IgD-negative memory B cell (primary cell): ENCODE data around the gene EXOC6. TPM values are rescaled to one million over a fixed set of nuclear protein-coding genes. Genes with fewer than 3 reads are reported as not detected.
"Not testable (repeated sequence)": the region's sequence is repeated elsewhere in the genome, so short reads cannot be mapped to it uniquely, and the experiment has no call there.

Experiments used
- H3K27ac Mint-ChIP-seq, 3 donors: one replicate each; pipeline ENCODE4 v1.8.0; 2020 to 2022; ENCODE audit warnings: mild to moderate bottlenecking in 3 of 3, mixed read lengths in 3 of 3, moderate library complexity in 1 of 3
- H3K27me3 Mint-ChIP-seq: one replicate; pipeline ENCODE4 v1.8.0; 2021; ENCODE audit warnings: mixed read lengths
- H3K36me3 Mint-ChIP-seq: one replicate; pipeline ENCODE4 v1.8.0; 2020; ENCODE audit warnings: mild to moderate bottlenecking, mixed read lengths
- H3K4me1 Mint-ChIP-seq, 3 donors: one replicate each; pipeline ENCODE4 v1.8.0; 2020 to 2022; ENCODE audit warnings: mixed read lengths in 3 of 3, mild to moderate bottlenecking in 1 of 3
- H3K4me3 Mint-ChIP-seq, 4 donors: one replicate each; pipeline ENCODE4 v1.8.0; 2020 to 2022; ENCODE audit warnings: mild to moderate bottlenecking in 4 of 4, mixed read lengths in 4 of 4, moderate library complexity in 3 of 4
- H3K9me3 Mint-ChIP-seq, 3 donors: one replicate each; pipeline ENCODE4 v1.8.0; 2020 to 2021; ENCODE audit warnings: mixed read lengths in 3 of 3, mild to moderate bottlenecking in 1 of 3
- polyA plus RNA-seq: library from polyadenylated mRNA; unstranded; fragments of 300-500 nt; fragmentation: Illumina TruSeq; gene quantifications from one replicate; pipeline ENCODE4 v1.2.3, GENCODE V29; 2021

EXOC6 gene
- polyA plus RNA-seq, 1 donor from 2014 or later = 12.4 TPM

GRCh38 chr10:92886334-92886961, 38.1 kb downstream of the EXOC6 start:
- Mint-ChIP-seq H3K36me3 (no peaks in the 10 kb centered on the region), H3K4me3 (no peak overlapping the region), H3K27ac (no peak overlapping the region), H3K9me3 (no peaks in the 10 kb centered on the region), H3K4me1 (peaks cover 5 to 10% (median 10%) of the 10 kb centered on the region in 3 donors), H3K27me3 (no peaks in the 10 kb centered on the region)

DNA sequence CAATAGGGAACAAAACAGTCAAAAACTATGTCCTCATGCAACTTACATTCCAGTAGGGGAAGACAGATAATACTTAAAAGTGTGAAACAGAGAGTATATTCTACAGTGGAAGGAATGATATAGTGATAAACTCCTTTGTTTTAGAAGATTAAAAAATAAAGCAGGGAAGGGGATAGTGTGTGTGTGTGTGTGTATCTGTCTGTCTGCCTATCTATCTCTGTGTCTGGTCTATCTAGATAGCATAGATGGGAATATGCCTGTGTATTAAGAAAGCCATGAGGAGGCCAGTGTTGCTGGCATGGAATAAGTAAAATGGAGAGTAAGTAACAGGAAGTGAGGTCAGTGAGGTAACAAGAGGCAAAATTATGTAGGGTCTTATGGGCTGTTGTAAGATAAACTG, 42.2 kb downstream of the EXOC6 start:
- Mint-ChIP-seq H3K4me1 (peaks cover 3 to 17% (median 9%) of the 10 kb centered on the region in 3 donors), H3K27me3 (no peaks in the 10 kb centered on the region), H3K4me3 (no peak overlapping the region), H3K27ac (no peak overlapping the region), H3K36me3 (peaks cover 2% of the 10 kb centered on the region), H3K9me3 (no peaks in the 10 kb centered on the region)

GRCh38 chr10:92891885-92892690, 43.8 kb downstream of the EXOC6 start:
- Mint-ChIP-seq H3K4me1 (peaks cover 0 to 12% (median 3%) of the 10 kb centered on the region in 3 donors), H3K27ac (no peak overlapping the region), H3K4me3 (no peak overlapping the region), H3K36me3 (peaks cover 2% of the 10 kb centered on the region), H3K9me3 (no peaks in the 10 kb centered on the region), H3K27me3 (no peaks in the 10 kb centered on the region)

DNA sequence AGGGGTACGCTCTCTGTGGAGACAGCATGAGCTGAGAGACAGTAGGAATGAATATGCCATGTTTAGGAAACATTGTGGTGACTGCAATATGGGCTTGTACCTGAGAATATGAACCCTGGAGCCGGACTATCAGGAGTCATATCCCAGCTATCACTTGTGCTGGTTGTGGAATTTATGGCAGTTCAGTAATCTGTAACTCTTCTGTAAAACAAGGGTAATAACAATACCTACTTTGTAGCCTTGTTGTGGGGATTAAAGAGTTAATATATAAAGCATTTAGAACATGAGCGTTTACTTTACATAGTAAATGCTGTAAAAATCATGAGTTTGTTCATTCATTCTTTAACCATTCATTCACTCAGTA, 44.4 kb downstream of the EXOC6 start:
- Mint-ChIP-seq H3K36me3 (peaks cover 2% of the 10 kb centered on the region), H3K27ac (no peak overlapping the region), H3K4me3 (no peak overlapping the region), H3K9me3 (no peaks in the 10 kb centered on the region), H3K27me3 (no peaks in the 10 kb centered on the region), H3K4me1 (peaks cover 0 to 12% (median 3%) of the 10 kb centered on the region in 3 donors)

DNA sequence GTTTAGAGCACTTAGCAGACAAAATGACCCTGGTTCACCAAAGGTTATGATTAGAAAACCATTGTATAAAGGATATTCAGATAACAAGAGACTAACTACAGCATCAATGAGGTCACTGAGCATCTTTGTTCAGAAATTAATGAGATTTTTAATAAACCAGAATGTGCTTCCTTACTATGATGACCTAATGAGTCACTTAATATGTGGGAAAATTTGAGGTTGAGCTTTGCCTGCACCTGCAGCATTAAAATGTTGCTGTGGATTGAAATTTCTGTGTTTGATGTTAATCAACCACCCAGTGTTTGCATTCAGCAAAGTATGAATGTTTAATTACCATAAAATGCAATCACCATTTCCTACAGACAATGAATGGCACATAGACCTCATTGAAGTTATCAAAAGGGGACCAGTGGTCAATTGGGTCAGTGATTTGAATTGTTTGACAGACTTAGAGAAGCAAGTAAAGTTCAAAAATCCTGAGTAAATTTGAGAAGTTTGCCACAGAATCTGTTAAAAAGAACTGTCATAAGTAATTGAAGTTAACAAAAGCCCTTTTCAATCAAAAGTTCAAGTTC, 45.8 kb downstream of the EXOC6 start:
- Mint-ChIP-seq H3K4me3 (no peak overlapping the region), H3K36me3 (peaks cover 2% of the 10 kb centered on the region), H3K9me3 (no peaks in the 10 kb centered on the region), H3K4me1 (peaks cover 0 to 12% (median 1%) of the 10 kb centered on the region in 3 donors), H3K27ac (no peak overlapping the region), H3K27me3 (no peaks in the 10 kb centered on the region)

- Mint-ChIP-seq H3K4me1 (peaks cover 4 to 14% (median 14%) of the 10 kb centered on the region in 3 donors), H3K9me3 (no peaks in the 10 kb centered on the region), H3K4me3 (no peak overlapping the region), H3K27ac (no peak overlapping the region), H3K36me3 (peaks cover 2% of the 10 kb centered on the region), H3K27me3 (no peaks in the 10 kb centered on the region)
Observed at GRCh38 chr10:92897916-92898315, 49.6 kb downstream of the EXOC6 start.

GRCh38 chr10:92901819-92902251, 53.5 kb downstream of the EXOC6 start:
- Mint-ChIP-seq H3K9me3 (peaks cover 0 to 2% (median 0%) of the 10 kb centered on the region in 3 donors), H3K4me3 (peak overlapping the region in 3 of 4 donors; percentile 17 to 86 (median 48)), H3K27ac (peak overlapping the region; percentile 59 to 72 (median 63)), H3K36me3 (peaks cover 4% of the 10 kb centered on the region), H3K27me3 (no peaks in the 10 kb centered on the region), H3K4me1 (peaks cover 6 to 13% (median 13%) of the 10 kb centered on the region in 3 donors)

- peaks cover 0 to 2% (median 0%) of the 10 kb centered on the region in 3 donors for H3K9me3 Mint-ChIP-seq
- no peak overlapping the region for H3K27ac Mint-ChIP-seq
- H3K4me3 Mint-ChIP-seq = no peak overlapping the region
- H3K36me3 Mint-ChIP-seq = peaks cover 7% of the 10 kb centered on the region
- peaks cover 7 to 13% (median 13%) of the 10 kb centered on the region in 3 donors for H3K4me1 Mint-ChIP-seq
- no peaks in the 10 kb centered on the region for H3K27me3 Mint-ChIP-seq
Observed at GRCh38 chr10:92903633-92904032, 55.3 kb downstream of the EXOC6 start.

- peaks cover 7% of the 10 kb centered on the region for H3K36me3 Mint-ChIP-seq
- H3K27me3 Mint-ChIP-seq = no peaks in the 10 kb centered on the region
- peaks cover 2 to 5% (median 4%) of the 10 kb centered on the region in 3 donors for H3K4me1 Mint-ChIP-seq
- H3K4me3 Mint-ChIP-seq = no peak overlapping the region
- H3K9me3 Mint-ChIP-seq = peaks cover 0 to 2% (median 0%) of the 10 kb centered on the region in 3 donors
- no peak overlapping the region for H3K27ac Mint-ChIP-seq
Observed at GRCh38 chr10:92907280-92907679, 59.0 kb downstream of the EXOC6 start.

DNA sequence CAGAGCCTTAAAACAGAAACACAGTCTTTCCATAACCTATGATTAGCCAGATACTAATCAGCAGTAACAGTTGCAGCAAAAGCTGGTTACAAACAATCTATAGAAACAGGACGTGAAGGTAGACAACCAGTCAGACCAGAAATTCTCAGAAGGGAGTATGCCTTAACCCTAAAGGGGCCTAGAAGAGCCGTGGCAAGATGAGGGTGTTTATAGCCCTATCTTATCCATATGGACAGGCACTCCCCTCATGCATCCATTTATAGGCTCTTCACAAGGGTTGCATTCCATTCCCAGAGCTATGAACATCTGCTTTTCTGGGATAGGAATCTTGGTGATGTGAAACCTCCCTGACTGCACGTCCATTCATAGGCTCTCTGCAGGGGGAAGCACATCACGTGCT, 64.3 kb downstream of the EXOC6 start:
- not testable (repeated sequence) for H3K27me3 Mint-ChIP-seq, H3K36me3 Mint-ChIP-seq, H3K4me1 Mint-ChIP-seq, H3K27ac Mint-ChIP-seq, H3K4me3 Mint-ChIP-seq, H3K9me3 Mint-ChIP-seq

DNA sequence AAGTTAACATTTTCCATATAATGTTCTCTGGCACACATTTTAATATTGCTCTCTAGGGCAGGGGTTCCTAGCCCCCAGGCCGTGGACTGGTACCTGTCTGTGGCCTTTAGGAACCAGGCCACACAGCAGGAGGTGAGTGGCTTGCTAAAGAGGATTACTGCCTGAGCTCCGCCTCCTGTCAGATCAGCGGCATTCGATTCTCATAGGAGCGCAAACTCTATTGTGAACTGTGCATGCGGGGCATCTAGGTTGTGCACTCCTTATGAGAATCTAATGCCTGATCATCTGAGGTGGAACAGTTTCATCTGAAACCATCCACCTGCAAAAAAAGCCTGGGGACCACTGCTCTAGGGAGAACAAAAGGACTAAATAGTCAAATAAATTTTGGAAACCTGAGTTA, 65.7 kb downstream of the EXOC6 start:
- Mint-ChIP-seq H3K36me3 (peaks cover 5% of the 10 kb centered on the region), H3K4me1 (peaks cover 0 to 4% (median 2%) of the 10 kb centered on the region in 3 donors), H3K27me3 (no peaks in the 10 kb centered on the region), H3K9me3 (no peaks in the 10 kb centered on the region), H3K4me3 (no peak overlapping the region), H3K27ac (no peak overlapping the region)

- Mint-ChIP-seq H3K9me3 (no peaks in the 10 kb centered on the region), H3K27ac (no peak overlapping the region), H3K4me1 (peaks cover 0 to 4% (median 2%) of the 10 kb centered on the region in 3 donors), H3K4me3 (no peak overlapping the region), H3K36me3 (peaks cover 11% of the 10 kb centered on the region), H3K27me3 (no peaks in the 10 kb centered on the region)
Observed at GRCh38 chr10:92914478-92915325, 66.4 kb downstream of the EXOC6 start.

DNA sequence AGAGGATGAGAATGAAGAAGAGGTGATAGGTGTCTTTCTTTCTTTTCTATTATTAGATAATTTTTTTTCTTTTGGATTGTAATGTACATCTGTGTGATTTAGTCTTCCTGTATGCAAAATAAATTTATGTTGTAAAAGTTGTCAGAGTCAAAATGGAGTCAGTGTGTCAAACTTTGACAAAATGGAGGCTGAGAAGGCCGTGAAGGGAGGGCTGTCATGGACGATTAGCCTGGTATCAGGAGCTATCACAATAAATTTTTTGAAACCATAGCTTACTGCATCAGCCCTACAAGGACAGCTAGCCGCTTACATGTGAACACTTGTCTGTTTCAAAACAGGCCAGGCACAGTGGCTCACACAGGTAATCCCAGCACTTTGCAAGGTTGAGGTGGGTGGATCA, 67.6 kb downstream of the EXOC6 start:
- Mint-ChIP-seq H3K9me3 (peaks cover 2 to 5% (median 2%) of the 10 kb centered on the region in 3 donors), H3K36me3 (peaks cover 19% of the 10 kb centered on the region), H3K4me1 (peaks cover 0 to 4% (median 2%) of the 10 kb centered on the region in 3 donors), H3K27ac (no peak overlapping the region), H3K4me3 (no peak overlapping the region), H3K27me3 (no peaks in the 10 kb centered on the region)

- peaks cover 21% of the 10 kb centered on the region for H3K36me3 Mint-ChIP-seq
- H3K27me3 Mint-ChIP-seq = no peaks in the 10 kb centered on the region
- no peak overlapping the region for H3K27ac Mint-ChIP-seq
- peaks cover 2 to 7% (median 3%) of the 10 kb centered on the region in 3 donors for H3K9me3 Mint-ChIP-seq
- H3K4me1 Mint-ChIP-seq = peaks cover 0 to 4% (median 2%) of the 10 kb centered on the region in 3 donors
- no peak overlapping the region for H3K4me3 Mint-ChIP-seq
Observed at GRCh38 chr10:92916433-92916832, 68.1 kb downstream of the EXOC6 start.
